Muscle of leg (tissue), 11 donors: ENCODE results near the gene SETD3. TPM values are rescaled to one million over a fixed set of nuclear protein-coding genes. Genes with fewer than 3 reads are reported as not detected.

Source experiments
- DNase-seq: peaks from one replicate; pipeline ENCODE4 v3.0.0; 2013
- H3K27ac ChIP-seq: one replicate; pipeline ENCODE4 v1.5.1; 2013; ENCODE audit warnings: mild to moderate bottlenecking, low read length, control low read depth
- H3K27me3 ChIP-seq: one replicate; pipeline ENCODE4 v1.6.1; 2013; ENCODE audit warnings: low read length; ENCODE audit not compliant: control insufficient read depth, insufficient read depth
- H3K36me3 ChIP-seq: one replicate; pipeline ENCODE4 v1.6.1; 2013; ENCODE audit warnings: low read length; ENCODE audit not compliant: control insufficient read depth, insufficient read depth
- H3K4me1 ChIP-seq: one replicate; pipeline ENCODE4 v1.6.1; 2013; ENCODE audit warnings: low read length; ENCODE audit not compliant: control insufficient read depth, insufficient read depth
- H3K4me3 ChIP-seq: one replicate; pipeline ENCODE4 v1.5.1; 2013; ENCODE audit warnings: low read length, control low read depth
- H3K9me3 ChIP-seq: replicated peaks from 2 replicates; pipeline ENCODE4 v1.6.1; 2013; ENCODE audit warnings: low read depth, low read length; ENCODE audit not compliant: control insufficient read depth
- WGBS: methylation state at CpG from one replicate; pipeline ENCODE4 v1.1.5; 2013; ENCODE audit warnings: missing lambda C conversion rate; ENCODE audit not compliant: insufficient coverage; 5-methylcytosine and 5-hydroxymethylcytosine counted together
- polyA plus RNA-seq, 8 donors: library from polyadenylated mRNA; unstranded; fragments of 120-200 nt; gene quantifications; one replicate each; pipeline versions ENCODE4 v1.2.1 to v1.2.3, GENCODE V29; 2013; ENCODE audit warnings: inconsistent platforms in 1 of 8, low replicate concordance in 1 of 8; ENCODE audit not compliant: insufficient read length in 8 of 8, insufficient read depth in 1 of 8
- total RNA-seq: library from RNA; stranded (reverse); fragments of 120-200 nt; gene quantifications from one replicate; pipeline ENCODE4 v1.2.4, GENCODE V29; 2013

The SETD3 gene
- total and polyA plus RNA-seq, 9 donors, result 53.3 to 99.2 (median 61.1) TPM

DNA sequence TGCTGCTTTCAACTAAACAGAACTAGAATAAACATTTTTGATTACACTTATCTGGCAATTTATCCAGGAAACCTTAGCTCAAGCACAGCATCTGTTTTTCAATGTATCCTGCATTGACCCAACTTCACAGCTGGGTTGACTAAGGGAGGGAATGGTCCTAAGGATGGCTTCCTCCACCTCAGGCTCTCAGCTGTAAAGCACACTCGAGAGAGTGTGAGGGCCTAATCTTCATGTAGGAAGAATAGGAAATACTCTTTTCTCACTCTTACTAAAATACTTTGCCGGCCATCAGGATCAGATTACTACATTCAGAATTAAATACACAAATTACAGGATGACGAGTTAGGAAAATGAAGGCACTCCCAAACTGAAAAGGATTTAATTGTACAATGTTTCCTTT is 7.2 kb downstream of the SETD3 start:
- H3K4me3 ChIP-seq, result no peak overlapping the region
- WGBS, result no CpG with 5 or more reads among the region's 3 CpGs
- no peaks in the 10 kb centered on the region for H3K27me3 ChIP-seq
- no peaks in the 10 kb centered on the region for H3K36me3 ChIP-seq
- DNase-seq, result no peak
- H3K4me1 ChIP-seq, result peaks cover 6% of the 10 kb centered on the region
- no peak overlapping the region for H3K27ac ChIP-seq
- H3K9me3 ChIP-seq, result no peaks in the 10 kb centered on the region

- H3K4me1 ChIP-seq, result peaks cover 9% of the 10 kb centered on the region
- WGBS, result no CpG with 5 or more reads among the region's 4 CpGs
- no peaks in the 10 kb centered on the region for H3K27me3 ChIP-seq
Observed at GRCh38 chr14:99472937-99473336, 7.7 kb downstream of the SETD3 start.

DNA sequence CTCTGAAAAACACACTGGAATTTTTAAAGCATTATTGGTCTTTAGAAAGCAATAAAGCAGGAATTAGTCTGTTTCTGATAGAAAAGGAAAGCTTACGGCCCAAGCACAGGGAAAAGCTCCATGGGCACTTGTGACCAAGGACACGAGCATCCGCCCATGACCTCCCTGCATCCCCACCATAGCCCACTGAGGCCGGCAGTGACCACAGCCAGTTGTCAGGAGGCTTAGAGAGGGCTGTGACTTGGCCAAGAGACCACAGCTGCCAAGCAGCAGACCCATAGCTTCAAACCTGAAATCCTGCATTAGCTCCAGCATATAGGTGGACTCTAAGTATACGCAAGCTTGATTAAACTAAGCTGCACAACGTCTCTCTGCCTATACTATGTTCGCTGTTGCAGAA is 8.9 kb downstream of the SETD3 start:
- Histone ChIP-seq H3K27ac (no peak overlapping the region), H3K36me3 (no peaks in the 10 kb centered on the region), H3K4me3 (no peak overlapping the region), H3K27me3 (no peaks in the 10 kb centered on the region), H3K4me1 (peaks cover 18% of the 10 kb centered on the region), H3K9me3 (no peaks in the 10 kb centered on the region)
- WGBS, result 76% methylated on average over 4 of the region's 7 CpGs
- DNase-seq, result no peak

More at GRCh38 chr14:99472937-99473336, 7.7 kb downstream of the SETD3 start:
- no peak for DNase-seq
- Histone ChIP-seq H3K36me3 (no peaks in the 10 kb centered on the region), H3K4me3 (no peak overlapping the region), H3K9me3 (no peaks in the 10 kb centered on the region), H3K27ac (no peak overlapping the region)

DNA sequence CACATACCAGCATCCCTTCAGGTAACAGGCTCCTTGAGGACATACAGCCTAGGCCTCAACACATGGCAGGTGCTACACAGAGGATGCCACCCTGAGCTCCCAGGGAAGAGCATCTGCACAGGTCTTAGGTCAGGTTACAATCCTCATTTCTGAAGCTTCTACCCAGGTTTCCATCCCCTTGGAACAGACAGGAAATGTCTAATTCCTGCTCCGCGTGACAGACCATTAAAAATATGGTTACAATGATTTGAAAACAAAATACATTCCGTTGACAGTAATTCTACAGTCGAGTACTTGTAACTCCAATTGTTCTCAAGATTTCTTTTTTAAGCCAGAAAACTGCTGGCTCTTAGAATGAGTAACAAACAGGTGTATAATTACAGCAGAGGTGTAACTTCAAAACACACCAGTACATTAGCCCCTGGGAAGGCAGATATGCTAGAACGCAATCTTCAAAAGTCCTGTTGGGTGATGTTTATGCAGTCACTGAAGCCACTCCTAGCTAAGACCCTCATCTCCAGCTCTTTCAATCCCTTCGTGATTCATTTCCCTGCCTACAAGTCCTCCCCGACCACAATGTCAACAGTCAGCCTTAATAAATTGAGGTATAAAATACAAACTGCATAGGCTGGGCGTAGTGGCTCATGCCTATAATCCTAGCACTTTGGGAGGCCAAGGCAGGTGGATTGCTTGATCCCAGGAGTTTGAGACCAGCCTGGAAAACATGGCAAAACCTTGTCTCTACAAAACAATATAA is 11.6 kb downstream of the SETD3 start:
- Histone ChIP-seq H3K4me1 (peaks cover 23% of the 10 kb centered on the region), H3K9me3 (no peaks in the 10 kb centered on the region), H3K4me3 (no peak overlapping the region), H3K36me3 (peaks cover 16% of the 10 kb centered on the region), H3K27ac (no peak overlapping the region), H3K27me3 (no peaks in the 10 kb centered on the region)
- WGBS, result no CpG with 5 or more reads among the region's 8 CpGs
- no peak for DNase-seq

DNA sequence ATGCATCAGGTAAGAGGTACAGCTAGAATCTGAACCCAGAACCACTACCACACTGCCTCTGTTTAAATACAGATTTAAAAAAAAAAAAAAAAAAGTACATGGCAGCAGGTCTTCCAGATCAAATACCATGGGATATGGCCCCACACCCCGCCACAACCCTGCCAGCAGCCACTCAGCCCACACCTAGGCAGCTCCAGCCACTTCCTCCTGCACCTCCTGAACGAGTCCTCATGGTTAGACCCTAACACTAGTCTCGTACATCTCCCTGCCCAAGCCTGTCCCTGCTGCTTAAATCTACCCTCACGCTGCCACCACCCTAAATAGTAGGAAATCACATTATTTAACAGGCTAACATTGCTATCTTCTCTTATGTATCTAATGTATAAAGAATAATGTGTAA is 12.6 kb downstream of the SETD3 start:
- H3K36me3 ChIP-seq, result peaks cover 21% of the 10 kb centered on the region
- H3K27me3 ChIP-seq, result no peaks in the 10 kb centered on the region
- no peak overlapping the region for H3K4me3 ChIP-seq
- DNase-seq, result no peak
- 80% methylated on average over 2 of the region's 4 CpGs for WGBS
- no peaks in the 10 kb centered on the region for H3K9me3 ChIP-seq
- H3K4me1 ChIP-seq, result peaks cover 23% of the 10 kb centered on the region
- peak overlapping the region; percentile 44 for H3K27ac ChIP-seq

DNA sequence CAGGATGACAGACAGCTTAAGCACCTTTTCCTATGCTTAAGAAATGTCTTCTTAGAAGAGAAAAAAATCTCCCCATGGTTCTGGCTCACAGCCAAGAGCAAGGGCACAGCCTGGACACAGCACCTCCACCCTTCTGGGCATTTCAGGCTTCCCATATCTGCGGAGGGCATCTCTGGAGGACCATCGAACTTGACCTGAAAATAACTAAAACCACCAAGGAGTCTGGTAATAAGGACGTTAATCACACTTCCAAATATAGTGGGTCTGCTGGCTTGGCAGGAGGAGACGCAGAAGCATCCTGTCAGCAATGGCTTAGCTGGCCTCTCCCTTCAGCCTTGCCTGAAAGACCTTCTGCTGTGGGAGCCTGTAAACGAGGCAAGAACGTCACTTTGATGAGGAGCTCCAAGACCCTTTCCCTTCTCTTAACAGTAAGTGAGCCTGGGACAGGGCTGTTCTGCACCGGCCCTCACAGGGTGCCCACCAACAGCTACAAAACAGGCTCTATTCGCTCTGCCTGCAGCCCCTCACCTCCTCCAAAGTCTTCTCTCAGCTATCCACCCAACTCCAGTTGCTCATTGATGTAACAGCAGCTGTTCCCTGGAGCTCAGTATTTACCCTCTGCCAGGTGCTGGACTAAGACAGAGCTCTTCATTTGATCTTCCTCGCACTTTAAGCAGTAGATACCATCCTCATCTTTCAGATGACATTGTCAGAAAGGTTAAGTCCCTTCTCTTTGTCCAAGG is 13.2 kb downstream of the SETD3 start:
- peak; percentile 56 for DNase-seq
- H3K27me3 ChIP-seq, result no peaks in the 10 kb centered on the region
- H3K4me3 ChIP-seq, result no peak overlapping the region
- H3K9me3 ChIP-seq, result no peaks in the 10 kb centered on the region
- peaks cover 23% of the 10 kb centered on the region for H3K4me1 ChIP-seq
- WGBS, result 57% methylated on average over 6 of the region's 9 CpGs
- H3K27ac ChIP-seq, result peak overlapping the region; percentile 54
- H3K36me3 ChIP-seq, result peaks cover 24% of the 10 kb centered on the region

GRCh38 chr14:99466758-99467157 is 13.9 kb downstream of the SETD3 start:
- peaks cover 31% of the 10 kb centered on the region for H3K36me3 ChIP-seq
- no peaks in the 10 kb centered on the region for H3K27me3 ChIP-seq
- H3K4me1 ChIP-seq, result peaks cover 23% of the 10 kb centered on the region
- no peak overlapping the region for H3K4me3 ChIP-seq
- WGBS, result 100% methylated on average over 1 of the region's 3 CpGs
- no peak overlapping the region for H3K27ac ChIP-seq
- no peaks in the 10 kb centered on the region for H3K9me3 ChIP-seq
- no peak for DNase-seq

- DNase-seq, result no peak
- no peak overlapping the region for H3K27ac ChIP-seq
- H3K4me3 ChIP-seq, result no peak overlapping the region
- WGBS, result 99% methylated on average over 9 of the region's 9 CpGs
- no peaks in the 10 kb centered on the region for H3K27me3 ChIP-seq
- H3K9me3 ChIP-seq, result no peaks in the 10 kb centered on the region
- H3K36me3 ChIP-seq, result peaks cover 37% of the 10 kb centered on the region
- peaks cover 23% of the 10 kb centered on the region for H3K4me1 ChIP-seq
Observed at GRCh38 chr14:99465288-99465687, 15.4 kb downstream of the SETD3 start.

GRCh38 chr14:99463974-99464373 is 16.7 kb downstream of the SETD3 start:
- no peaks in the 10 kb centered on the region for H3K9me3 ChIP-seq
- no peaks in the 10 kb centered on the region for H3K27me3 ChIP-seq
- DNase-seq, result no peak
- H3K4me3 ChIP-seq, result no peak overlapping the region
- peaks cover 21% of the 10 kb centered on the region for H3K4me1 ChIP-seq
- WGBS, result 20% methylated on average over 1 of the region's 4 CpGs
- peaks cover 42% of the 10 kb centered on the region for H3K36me3 ChIP-seq
- no peak overlapping the region for H3K27ac ChIP-seq

DNA sequence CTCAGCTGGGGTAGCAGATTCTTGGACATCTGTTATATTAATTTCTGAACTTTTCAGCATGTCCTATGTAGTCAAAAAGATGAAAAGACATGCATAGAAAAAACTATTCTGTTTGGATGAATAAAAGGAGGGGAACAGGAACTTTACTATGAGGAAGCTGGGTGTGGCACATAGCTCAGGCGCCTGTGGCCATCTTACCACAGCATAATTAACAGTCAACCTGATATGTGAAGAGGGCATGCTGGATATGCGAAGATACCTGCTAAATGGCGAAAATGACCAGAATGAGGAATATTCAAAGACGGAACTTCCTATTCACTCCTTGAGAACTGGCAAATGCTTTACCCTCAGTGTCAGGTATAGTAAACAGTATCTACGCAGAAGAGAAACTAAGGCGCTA is 18.4 kb downstream of the SETD3 start:
- Histone ChIP-seq H3K4me3 (no peak overlapping the region), H3K27me3 (no peaks in the 10 kb centered on the region), H3K4me1 (peaks cover 7% of the 10 kb centered on the region), H3K27ac (no peak overlapping the region), H3K9me3 (no peaks in the 10 kb centered on the region), H3K36me3 (peaks cover 51% of the 10 kb centered on the region)
- no CpG with 5 or more reads among the region's 6 CpGs for WGBS
- DNase-seq, result no peak
